SKM-1 treated with dmso at 0.1 percent for 144 hours (cell line): ENCODE data around the gene TCEAL7.
"Not testable (repeated sequence)": the region's sequence is repeated elsewhere in the genome, so short reads cannot be mapped to it uniquely, and the experiment has no call there.

Experiments used
- DNase-seq: peaks from one replicate; lab custom pipeline; 2025; ENCODE audit not compliant: unreplicated experiment; lab: John Stamatoyannopoulos, UW

Gene TCEAL7

GRCh38 chrX:103329991-103330390 lies at the start of gene TCEAL7:
Gene TCEAL7 (plus strand): TSS chrX:103330239. CDS start chrX:103331404, 1,165 bp downstream.
- DNase-seq: no peak

GRCh38 chrX:103293118-103293517 lies 36.9 kb upstream of the TCEAL7 start:
- DNase-seq: no peak

GRCh38 chrX:103304705-103305104 lies 25.3 kb upstream of the TCEAL7 start:
- no peak for DNase-seq

- not testable (repeated sequence) for DNase-seq
Observed at GRCh38 chrX:103305666-103306065, 24.4 kb upstream of the TCEAL7 start.

GRCh38 chrX:103309860-103310554 lies 20.0 kb upstream of the TCEAL7 start:
- no peak for DNase-seq

GRCh38 chrX:103310555-103311398 lies 19.3 kb upstream of the TCEAL7 start, which contains the start of gene BEX2:
Gene BEX2 (minus strand): TSS chrX:103310990. CDS start chrX:103309976, 1,014 bp downstream.
- peak; percentile 8 for DNase-seq

GRCh38 chrX:103311399-103311780 lies 18.6 kb upstream of the TCEAL7 start:
- no peak for DNase-seq

- DNase-seq: no peak
Observed at GRCh38 chrX:103330681-103331288, 746 bp downstream of the TCEAL7 start.

GRCh38 chrX:103338663-103339062 lies 8.6 kb downstream of the TCEAL7 start:
- no peak for DNase-seq

- no peak for DNase-seq
Observed at GRCh38 chrX:103343105-103343504, 13.1 kb downstream of the TCEAL7 start.

- DNase-seq: no peak
Observed at GRCh38 chrX:103344606-103345005, 14.6 kb downstream of the TCEAL7 start.

GRCh38 chrX:103347682-103348397 lies 17.8 kb downstream of the TCEAL7 start:
- no peak for DNase-seq

GRCh38 chrX:103356130-103356798 lies 26.2 kb downstream of the TCEAL7 start, which contains the start of gene TCEAL9:
Gene TCEAL9 (plus strand): TSS chrX:103356506. CDS start chrX:103357685, 1,179 bp downstream.
- no peak for DNase-seq

GRCh38 chrX:103356858-103357257 lies 26.8 kb downstream of the TCEAL7 start:
- DNase-seq: no peak

GRCh38 chrX:103357871-103358270 lies 27.8 kb downstream of the TCEAL7 start:
- DNase-seq: no peak

GRCh38 chrX:103359605-103360004 lies 29.6 kb downstream of the TCEAL7 start:
- DNase-seq: not testable (repeated sequence)

- DNase-seq: no peak
Observed at GRCh38 chrX:103360092-103360491, 30.1 kb downstream of the TCEAL7 start.

GRCh38 chrX:103360916-103361315 lies 30.9 kb downstream of the TCEAL7 start:
- DNase-seq: no peak

- DNase-seq: no peak
Observed at GRCh38 chrX:103361798-103362197, 31.8 kb downstream of the TCEAL7 start.

- DNase-seq: no peak
Observed at GRCh38 chrX:103362474-103362873, 32.4 kb downstream of the TCEAL7 start.
